ENCODE results near the gene MBP.
A peak's percentile ranks its signal among the peaks of the same experiment; 100 is the strongest.

DNA sequence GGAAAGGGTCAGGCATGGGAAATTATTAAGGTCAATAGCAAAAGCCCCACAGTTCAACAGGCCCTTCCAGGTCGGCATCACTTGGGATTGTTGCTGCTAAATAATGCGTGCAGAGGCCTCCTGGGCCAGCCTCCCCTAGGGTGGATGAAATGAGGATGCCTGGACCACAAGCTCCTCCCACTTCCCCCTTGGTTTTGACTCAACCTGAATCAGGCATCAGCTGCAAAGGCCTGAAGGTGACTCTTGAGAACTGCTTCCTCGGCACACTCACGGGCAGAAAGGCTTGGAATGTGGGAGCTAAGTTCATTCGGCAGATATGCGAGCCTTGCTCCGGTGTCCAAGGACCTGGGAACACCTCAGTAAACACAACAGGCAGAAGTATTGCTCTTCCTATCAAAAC, 69.3 kb downstream of the MBP start:
- TF ChIP-seq SMC3 (IDR thresholded peaks at IDR 0.05; ENCODE audit: borderline replicate concordance, low read length) (no peak), NRF1 (conservative IDR thresholded peaks at IDR 0.05; ENCODE audit: low read depth, low read length) (no peak), POLR2A (IDR thresholded peaks at IDR 0.05; ENCODE audit: low read depth, low read length) (no peak), POLR2AphosphoS5 (IDR thresholded peaks at IDR 0.05; ENCODE audit: low read length) (no peak), BMI1 (IDR thresholded peaks at IDR 0.05; ENCODE audit: borderline replicate concordance) (no peak), TAF1 (IDR thresholded peaks at IDR 0.05; ENCODE audit: borderline replicate concordance, low read depth, low read length) (no peak), HDAC6 (IDR thresholded peaks at IDR 0.05; ENCODE audit: unreplicated experiment) (no peak)
- TF ChIP-seq, protein P1, sequence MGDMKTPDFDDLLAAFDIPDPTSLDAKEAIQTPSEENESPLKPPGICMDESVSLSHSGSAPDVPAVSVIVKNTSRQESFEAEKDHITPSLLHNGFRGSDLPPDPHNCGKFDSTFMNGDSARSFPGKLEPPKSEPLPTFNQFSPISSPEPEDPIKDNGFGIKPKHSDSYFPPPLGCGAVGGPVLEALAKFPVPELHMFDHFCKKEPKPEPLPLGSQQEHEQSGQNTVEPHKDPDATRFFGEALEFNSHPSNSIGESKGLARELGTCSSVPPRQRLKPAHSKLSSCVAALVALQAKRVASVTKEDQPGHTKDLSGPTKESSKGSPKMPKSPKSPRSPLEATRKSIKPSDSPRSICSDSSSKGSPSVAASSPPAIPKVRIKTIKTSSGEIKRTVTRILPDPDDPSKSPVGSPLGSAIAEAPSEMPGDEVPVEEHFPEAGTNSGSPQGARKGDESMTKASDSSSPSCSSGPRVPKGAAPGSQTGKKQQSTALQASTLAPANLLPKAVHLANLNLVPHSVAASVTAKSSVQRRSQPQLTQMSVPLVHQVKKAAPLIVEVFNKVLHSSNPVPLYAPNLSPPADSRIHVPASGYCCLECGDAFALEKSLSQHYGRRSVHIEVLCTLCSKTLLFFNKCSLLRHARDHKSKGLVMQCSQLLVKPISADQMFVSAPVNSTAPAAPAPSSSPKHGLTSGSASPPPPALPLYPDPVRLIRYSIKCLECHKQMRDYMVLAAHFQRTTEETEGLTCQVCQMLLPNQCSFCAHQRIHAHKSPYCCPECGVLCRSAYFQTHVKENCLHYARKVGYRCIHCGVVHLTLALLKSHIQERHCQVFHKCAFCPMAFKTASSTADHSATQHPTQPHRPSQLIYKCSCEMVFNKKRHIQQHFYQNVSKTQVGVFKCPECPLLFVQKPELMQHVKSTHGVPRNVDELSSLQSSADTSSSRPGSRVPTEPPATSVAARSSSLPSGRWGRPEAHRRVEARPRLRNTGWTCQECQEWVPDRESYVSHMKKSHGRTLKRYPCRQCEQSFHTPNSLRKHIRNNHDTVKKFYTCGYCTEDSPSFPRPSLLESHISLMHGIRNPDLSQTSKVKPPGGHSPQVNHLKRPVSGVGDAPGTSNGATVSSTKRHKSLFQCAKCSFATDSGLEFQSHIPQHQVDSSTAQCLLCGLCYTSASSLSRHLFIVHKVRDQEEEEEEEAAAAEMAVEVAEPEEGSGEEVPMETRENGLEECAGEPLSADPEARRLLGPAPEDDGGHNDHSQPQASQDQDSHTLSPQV (IDR thresholded peaks at IDR 0.05), result no peak
- TF ChIP-seq, protein P2, sequence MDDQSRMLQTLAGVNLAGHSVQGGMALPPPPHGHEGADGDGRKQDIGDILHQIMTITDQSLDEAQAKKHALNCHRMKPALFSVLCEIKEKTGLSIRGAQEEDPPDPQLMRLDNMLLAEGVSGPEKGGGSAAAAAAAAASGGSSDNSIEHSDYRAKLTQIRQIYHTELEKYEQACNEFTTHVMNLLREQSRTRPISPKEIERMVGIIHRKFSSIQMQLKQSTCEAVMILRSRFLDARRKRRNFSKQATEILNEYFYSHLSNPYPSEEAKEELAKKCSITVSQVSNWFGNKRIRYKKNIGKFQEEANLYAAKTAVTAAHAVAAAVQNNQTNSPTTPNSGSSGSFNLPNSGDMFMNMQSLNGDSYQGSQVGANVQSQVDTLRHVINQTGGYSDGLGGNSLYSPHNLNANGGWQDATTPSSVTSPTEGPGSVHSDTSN (IDR thresholded peaks at IDR 0.05; ENCODE audit: insufficient replicate concordance, low read depth, low read length), result peak; percentile 41

All from GM12878 (cell line).